ENCODE measurements around the gene CACNG6. TPM values are rescaled to one million over a fixed set of nuclear protein-coding genes. Genes with fewer than 3 reads are reported as not detected.
"Not testable (repeated sequence)": the region's sequence is repeated elsewhere in the genome, so short reads cannot be mapped to it uniquely, and the experiment has no call there.

CACNG6 gene
- polyA plus RNA-seq, 3 donors = not detected

- 67 to 68% (median 68%) methylated on average over 3 of the region's 3 CpGs for WGBS, 3 donors
These were observed 37.9 kb downstream of the CACNG6 start for GRCh38 chr19:54029301-54029700.

GRCh38 chr19:54029930-54030490, 38.6 kb downstream of the CACNG6 start:
- no peak overlapping the region for H3K27ac ChIP-seq (ENCODE audit: low read depth, low read length)
- 32 to 37% (median 35%) methylated on average over 9 of the region's 9 CpGs for WGBS, 3 donors

More at GRCh38 chr19:54029301-54029700, 37.9 kb downstream of the CACNG6 start:
- H3K27ac ChIP-seq (ENCODE audit: low read depth, low read length) = no peak overlapping the region

GRCh38 chr19:54030895-54031586, 39.6 kb downstream of the CACNG6 start:
- WGBS, 3 donors = 31 to 40% (median 35%) methylated on average over 13 of the region's 13 CpGs
- no peak overlapping the region for H3K27ac ChIP-seq (ENCODE audit: low read depth, low read length)

- H3K27ac ChIP-seq (ENCODE audit: low read depth, low read length) = no peak overlapping the region
- WGBS, 3 donors = 45 to 57% (median 46%) methylated on average over 4 of the region's 4 CpGs
These were observed 44.1 kb downstream of the CACNG6 start for GRCh38 chr19:54035215-54036178.

DNA sequence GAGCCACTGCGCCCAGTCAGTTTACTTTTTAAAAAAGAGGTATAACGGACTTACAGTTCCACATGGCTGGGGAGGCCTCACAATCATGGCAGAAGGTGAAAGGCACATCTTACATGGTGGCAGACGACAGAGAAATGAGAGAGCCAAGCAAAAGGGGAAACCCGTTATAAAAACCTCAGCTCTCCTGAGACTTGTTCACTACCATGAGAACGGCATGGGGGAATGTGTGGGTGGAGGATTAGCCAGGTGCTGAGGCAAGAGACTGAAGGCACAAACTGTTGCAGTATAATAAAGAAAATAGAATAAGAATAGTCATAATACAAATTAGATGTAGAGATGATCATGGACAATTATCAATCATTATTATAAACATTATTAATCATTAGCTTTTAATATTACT, 45.1 kb downstream of the CACNG6 start:
- H3K27ac ChIP-seq (ENCODE audit: low read depth, low read length) = not testable (repeated sequence)
- WGBS, 3 donors = 68 to 73% (median 73%) methylated on average over 5 of the region's 5 CpGs

DNA sequence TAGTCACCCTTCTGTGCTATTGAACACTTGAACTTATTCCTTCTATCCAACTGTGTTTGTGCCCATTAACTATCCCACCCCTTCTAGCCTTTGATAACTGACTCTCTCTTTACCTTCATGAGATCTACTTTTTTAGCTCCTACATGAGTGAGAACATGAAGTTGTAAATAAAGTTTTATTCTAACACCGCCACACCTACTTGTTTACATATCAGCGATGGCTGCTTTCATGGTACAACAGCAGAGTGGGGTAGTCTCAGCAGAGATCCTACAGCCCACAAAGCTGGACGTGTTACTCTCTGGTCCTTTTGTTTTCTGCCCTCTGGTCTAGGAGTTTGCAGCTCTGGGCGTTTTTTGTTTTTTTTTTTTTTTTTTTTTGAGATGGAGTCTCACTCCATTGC, 48.6 kb downstream of the CACNG6 start:
- 71 to 83% (median 82%) methylated on average over 4 of the region's 4 CpGs for WGBS, 3 donors
- no peak overlapping the region for H3K27ac ChIP-seq (ENCODE audit: low read depth, low read length)

DNA sequence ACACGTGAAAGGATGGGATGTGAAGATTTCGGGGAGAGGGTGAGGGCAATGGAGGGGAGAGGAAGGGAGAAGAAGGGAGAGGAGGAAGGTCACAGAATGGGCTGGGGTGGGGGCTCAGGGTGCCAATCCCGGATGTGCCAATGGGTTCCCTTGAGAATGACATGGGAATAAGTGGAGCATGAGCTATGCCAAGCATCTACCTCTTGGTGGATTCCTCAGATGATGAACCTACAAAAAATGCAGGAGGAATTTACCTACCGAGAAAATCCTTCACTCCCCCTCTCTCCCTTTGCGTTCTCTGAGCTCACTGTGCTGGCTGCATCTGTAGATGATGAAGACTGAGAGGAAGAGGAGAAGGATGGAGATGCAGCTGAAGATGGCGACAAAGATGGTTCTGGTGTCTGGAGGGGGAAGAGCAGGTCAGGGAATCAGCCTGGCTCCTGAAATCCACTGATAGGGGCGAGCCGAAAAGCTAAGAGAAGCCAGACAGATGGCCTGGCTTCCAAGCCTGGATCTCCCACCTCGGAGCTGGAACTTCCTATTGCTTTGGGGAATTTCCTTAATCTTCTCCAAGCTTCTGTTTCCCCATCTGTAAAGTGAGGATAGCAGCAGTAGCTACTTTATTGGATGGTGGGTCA, 50.7 kb downstream of the CACNG6 start:
- 46 to 69% (median 62%) methylated on average over 9 of the region's 9 CpGs for WGBS, 3 donors
- H3K27ac ChIP-seq (ENCODE audit: low read depth, low read length) = no peak overlapping the region

DNA sequence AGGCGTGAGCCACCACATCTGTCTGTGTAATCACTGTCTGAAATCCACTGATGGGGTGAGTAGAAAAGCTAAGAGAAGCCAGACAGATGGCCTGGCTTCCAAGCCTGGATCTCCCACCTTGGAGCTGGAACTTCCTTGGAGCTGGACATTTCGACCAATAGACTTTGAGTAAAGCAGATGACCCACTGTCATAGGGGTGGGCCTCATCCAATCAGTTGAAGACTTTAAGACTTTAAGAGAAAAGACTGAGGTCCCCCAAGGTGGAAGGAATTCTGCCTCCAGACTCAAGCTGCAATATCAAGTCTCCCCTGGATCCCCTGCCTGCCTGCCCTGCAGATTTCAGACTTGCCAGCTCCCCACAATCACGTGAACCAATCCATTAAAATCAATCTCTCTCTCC, 51.6 kb downstream of the CACNG6 start:
- H3K27ac ChIP-seq (ENCODE audit: low read depth, low read length) = no peak overlapping the region
- WGBS, 3 donors = 57 to 92% (median 83%) methylated on average over 3 of the region's 3 CpGs

GRCh38 chr19:54045771-54046170, 54.3 kb downstream of the CACNG6 start:
- WGBS, 3 donors = 48 to 90% (median 89%) methylated on average over 2 of the region's 2 CpGs

GRCh38 chr19:54047616-54048015, 56.2 kb downstream of the CACNG6 start:
- H3K27ac ChIP-seq (ENCODE audit: low read depth, low read length) = no peak overlapping the region
- 58 to 77% (median 61%) methylated on average over 4 of the region's 4 CpGs for WGBS, 3 donors

More at GRCh38 chr19:54045771-54046170, 54.3 kb downstream of the CACNG6 start:
- H3K27ac ChIP-seq (ENCODE audit: low read depth, low read length) = no peak overlapping the region

Other genes with a start within 250 kb of the CACNG6 start
- gene NLRP12, start 167.3 kb upstream of the CACNG6 start, polyA plus RNA-seq = 1 to 10 TPM in 2 of 3 donors, under 1 TPM in 1; 0.08 to 1.8 (median 1.1) TPM
- gene MYADM, start 123.8 kb upstream of the CACNG6 start, polyA plus RNA-seq = 100 to 1,000 TPM in 1 of 3 donors, 10 to 100 TPM in 2; 26.0 to 191 (median 94.4) TPM
- gene PRKCG, start 109.4 kb upstream of the CACNG6 start, polyA plus RNA-seq = under 1 TPM in 2 of 3 donors, not detected in 1; 0.05 to 0.06 TPM
- not detected for gene CACNG7, start 82.4 kb upstream of the CACNG6 start, polyA plus RNA-seq
- gene CACNG8, start 28.7 kb upstream of the CACNG6 start, polyA plus RNA-seq = under 1 TPM; 0.02 to 0.34 (median 0.04) TPM
- 1 to 10 TPM in 1 of 3 donors, under 1 TPM in 1, not detected in 1; 0.76 to 2.1 TPM for gene VSTM1, start 72.3 kb downstream of the CACNG6 start, polyA plus RNA-seq
- not detected for gene TARM1, start 89.7 kb downstream of the CACNG6 start, polyA plus RNA-seq
- 1 to 10 TPM in 2 of 3 donors, under 1 TPM in 1; 0.37 to 6.4 (median 3.5) TPM for gene OSCAR, start 109.2 kb downstream of the CACNG6 start, polyA plus RNA-seq
- 100 to 1,000 TPM in 2 of 3 donors, 10 to 100 TPM in 1; 53.4 to 243 (median 185) TPM for gene NDUFA3, start 111.2 kb downstream of the CACNG6 start, polyA plus RNA-seq
- 10 to 100 TPM in 2 of 3 donors, 1 to 10 TPM in 1; 7.2 to 17.9 (median 11.8) TPM for gene TFPT, start 124.0 kb downstream of the CACNG6 start, polyA plus RNA-seq
- 10 to 100 TPM; 21.0 to 47.7 (median 46.6) TPM for gene PRPF31, start 124.1 kb downstream of the CACNG6 start, polyA plus RNA-seq
- 10 to 100 TPM; 19.4 to 23.6 (median 20.7) TPM for gene CNOT3, start 146.1 kb downstream of the CACNG6 start, polyA plus RNA-seq
- gene LENG1, start 168.1 kb downstream of the CACNG6 start, polyA plus RNA-seq = 1 to 10 TPM; 5.1 to 7.2 (median 6.2) TPM
- 10 to 100 TPM in 1 of 3 donors, 1 to 10 TPM in 2; 3.1 to 44.8 (median 6.4) TPM for gene TMC4, start 181.5 kb downstream of the CACNG6 start, polyA plus RNA-seq
- gene MBOAT7, start 197.9 kb downstream of the CACNG6 start, polyA plus RNA-seq = 10 to 100 TPM; 18.8 to 32.0 (median 27.5) TPM
- gene TSEN34, start 199.7 kb downstream of the CACNG6 start, polyA plus RNA-seq = 10 to 100 TPM; 32.8 to 45.0 (median 39.6) TPM
- gene RPS9, start 209.2 kb downstream of the CACNG6 start, polyA plus RNA-seq = 1,000 to 10,000 TPM; 3,750 to 5,284 (median 4,831) TPM
- gene LILRB3, start 231.4 kb downstream of the CACNG6 start, polyA plus RNA-seq = 10 to 100 TPM in 1 of 3 donors, 1 to 10 TPM in 2; 2.0 to 29.9 (median 6.1) TPM

Data from adipose tissue (tissue), 3 donors.